ENCODE results near the gene FADD.
A peak's percentile ranks its signal among the peaks of the same experiment; 100 is the strongest.

Gene FADD, protein sequence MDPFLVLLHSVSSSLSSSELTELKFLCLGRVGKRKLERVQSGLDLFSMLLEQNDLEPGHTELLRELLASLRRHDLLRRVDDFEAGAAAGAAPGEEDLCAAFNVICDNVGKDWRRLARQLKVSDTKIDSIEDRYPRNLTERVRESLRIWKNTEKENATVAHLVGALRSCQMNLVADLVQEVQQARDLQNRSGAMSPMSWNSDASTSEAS

DNA sequence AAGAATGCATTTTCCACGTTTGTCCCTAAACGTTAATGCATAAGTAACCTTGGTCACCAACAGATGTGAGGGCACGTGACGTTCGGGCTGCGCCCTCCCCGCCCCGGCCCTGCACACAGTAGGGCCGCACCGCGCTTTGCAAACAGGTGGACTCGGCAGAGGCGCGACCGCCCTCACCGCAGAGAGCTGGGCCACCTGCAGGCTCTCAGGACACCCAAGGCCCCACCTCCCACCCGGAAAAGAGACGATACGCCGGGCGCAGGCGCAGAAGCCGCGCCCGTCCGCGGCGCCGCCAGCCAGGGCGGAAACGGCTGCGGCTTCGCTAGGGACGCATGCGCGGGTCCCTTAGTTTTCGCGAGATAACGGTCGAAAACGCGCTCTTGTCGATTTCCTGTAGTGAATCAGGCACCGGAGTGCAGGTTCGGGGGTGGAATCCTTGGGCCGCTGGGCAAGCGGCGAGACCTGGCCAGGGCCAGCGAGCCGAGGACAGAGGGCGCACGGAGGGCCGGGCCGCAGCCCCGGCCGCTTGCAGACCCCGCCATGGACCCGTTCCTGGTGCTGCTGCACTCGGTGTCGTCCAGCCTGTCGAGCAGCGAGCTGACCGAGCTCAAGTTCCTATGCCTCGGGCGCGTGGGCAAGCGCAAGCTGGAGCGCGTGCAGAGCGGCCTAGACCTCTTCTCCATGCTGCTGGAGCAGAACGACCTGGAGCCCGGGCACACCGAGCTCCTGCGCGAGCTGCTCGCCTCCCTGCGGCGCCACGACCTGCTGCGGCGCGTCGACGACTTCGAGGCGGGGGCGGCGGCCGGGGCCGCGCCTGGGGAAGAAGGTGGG is at the start of gene FADD:
FADD (plus strand) TSS at position 377 of the 831 bp plus-strand sequence; CDS start at position 541, 164 bp downstream.
- peak; percentile 90 for DNase-seq

DNA sequence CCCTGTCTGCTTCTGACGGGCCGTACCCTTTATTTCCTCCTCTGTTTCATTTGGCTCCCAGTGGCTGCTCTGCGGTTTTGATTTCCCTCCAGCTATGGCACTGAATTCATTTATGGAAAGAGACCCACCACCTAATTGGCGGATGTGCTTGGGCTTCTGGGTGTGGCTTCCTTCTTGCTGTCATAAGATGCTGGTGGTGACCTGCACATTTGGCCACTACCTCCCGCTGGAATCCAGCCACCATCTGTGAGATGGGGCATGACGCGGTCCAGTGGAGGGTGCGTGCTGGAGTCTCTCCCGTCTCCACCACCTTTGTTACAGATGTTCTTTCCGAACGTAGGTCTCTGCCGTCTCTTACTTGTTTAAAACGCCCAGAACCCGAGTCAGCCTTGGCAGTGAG is 47.7 kb upstream of the FADD start:
- DNase-seq: no peak

DNA sequence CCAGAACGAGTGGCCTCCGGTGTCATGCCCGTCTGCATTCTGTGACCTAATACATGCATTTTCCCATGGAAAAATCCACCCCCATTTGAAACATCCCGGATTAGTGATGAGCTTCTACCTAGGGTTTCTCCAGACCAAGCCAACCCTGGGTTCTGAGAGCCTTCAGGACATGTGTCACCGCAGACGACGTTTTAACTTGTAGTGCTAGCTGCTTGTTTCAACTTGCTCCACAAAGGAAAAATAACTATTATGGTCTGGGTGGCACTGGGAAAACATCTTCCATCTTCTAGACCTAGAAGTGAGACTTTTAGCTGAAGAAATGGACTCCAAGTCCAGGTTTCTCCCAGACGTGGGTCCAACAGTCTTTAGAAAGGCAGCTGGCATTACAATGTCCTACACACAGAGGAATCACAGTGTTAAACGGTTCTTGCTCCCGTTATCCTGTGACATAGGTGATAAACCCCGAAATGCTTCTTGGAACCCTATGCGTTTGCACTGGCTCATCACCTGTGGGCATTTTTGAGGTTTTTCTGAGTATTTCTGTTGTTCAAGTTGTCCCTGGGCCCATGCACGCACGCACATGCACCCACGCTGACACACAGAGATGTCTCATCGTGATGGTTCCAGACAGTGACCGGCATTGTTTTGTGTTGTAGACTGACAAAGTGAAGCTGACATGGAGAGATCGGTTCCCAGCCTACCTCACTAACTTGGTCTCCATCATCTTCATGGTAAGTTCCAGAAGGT is 46.6 kb upstream of the FADD start:
- no peak for DNase-seq

DNA sequence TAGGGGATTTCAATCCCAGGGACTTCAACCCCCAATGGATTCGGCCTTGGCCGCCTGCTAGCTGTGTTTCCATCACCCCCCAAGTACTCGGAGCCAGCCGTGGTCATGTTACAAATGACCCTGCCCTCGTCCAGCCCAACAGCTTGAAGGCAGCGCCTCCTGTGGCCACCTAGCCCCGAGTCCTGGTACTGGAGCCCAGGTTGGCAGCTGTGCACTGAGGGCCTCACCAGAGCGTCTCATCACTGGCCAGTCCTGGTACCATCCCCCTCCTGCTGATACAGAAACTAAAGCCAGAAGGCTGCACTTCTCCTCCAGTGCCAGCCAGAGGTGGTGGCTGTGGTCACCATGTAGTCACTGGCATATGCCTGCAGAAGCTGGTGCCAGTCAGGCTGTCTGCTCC is 44.9 kb upstream of the FADD start:
- DNase-seq: peak in 1 of 2 experiments; percentile 16

DNA sequence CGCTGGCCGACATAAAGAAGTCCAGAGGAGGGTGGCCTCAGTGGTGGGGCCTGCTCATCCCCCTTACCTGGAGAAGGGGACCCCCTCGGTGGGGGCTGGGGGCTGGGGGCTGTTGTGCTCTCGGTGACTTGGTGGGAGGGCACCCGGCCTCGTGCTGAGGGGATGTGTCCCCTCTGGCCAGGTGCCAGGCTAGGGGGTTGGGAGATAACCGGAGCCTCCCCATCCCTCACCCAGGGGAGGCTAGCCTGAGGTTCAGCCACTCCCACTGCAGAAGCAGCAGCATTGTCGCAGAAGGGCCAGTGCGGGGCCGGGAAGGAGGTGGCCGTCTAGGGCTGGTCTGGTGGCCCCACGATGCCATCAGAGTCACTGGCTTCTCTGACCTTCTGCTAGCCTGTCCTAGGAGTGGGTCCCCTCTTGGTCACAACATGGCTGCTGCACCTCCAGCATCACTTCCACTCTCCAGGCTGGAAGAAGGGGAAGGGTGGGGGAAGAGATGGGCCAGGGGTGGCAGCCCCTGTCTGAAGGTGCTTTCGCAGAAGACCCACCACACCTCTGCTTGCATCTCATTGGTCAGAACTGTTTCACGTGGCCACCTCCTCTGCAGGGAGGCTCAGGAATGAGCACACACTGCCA is 44.2 kb upstream of the FADD start:
- DNase-seq: no peak

DNA sequence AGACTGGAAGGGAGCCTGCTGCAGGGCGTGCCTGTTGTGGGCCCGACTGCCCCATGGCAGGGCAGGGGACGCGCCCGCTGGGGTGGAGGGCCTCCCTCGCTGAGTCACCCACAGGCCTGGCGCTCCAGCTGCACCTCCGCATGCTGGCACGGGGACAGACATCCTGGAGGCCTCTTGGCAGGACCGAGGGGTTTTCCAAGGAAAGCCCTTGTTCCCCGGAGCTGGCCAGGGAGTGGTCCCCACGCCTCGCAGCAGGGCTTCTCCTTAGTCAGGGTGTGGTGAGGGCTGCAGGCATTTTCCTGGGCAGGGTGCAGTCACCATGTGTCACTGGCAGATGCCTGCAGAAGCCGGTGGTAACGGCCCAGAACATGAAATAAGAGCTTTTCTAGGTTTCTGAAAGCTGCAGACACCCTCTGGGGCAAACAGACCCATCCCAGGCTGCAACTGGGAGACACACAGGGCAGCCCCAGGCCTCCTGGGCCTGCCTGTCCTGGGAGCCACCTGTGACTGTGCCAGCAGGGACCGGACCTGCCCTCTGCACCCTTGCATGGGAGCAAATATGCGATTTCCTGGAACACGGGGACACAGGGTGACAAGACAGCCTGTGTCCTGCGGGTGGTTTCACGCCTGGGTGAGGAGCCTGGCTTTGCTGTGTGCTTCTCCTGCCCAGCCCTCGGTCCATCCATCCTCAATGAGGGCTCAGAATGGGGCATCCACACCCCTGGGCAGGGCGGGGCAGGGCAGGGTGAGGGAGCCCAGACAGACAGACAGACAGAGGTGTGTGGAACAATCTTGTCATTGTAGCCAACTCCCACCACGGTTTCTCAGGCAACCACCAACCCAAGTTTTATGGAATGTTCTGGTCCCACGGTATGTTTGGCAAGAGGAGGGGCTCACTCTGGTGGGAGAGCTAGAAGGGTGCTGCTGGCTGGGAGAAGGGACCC is 43.2 kb upstream of the FADD start:
- DNase-seq: peak; percentile 90 to 94

DNA sequence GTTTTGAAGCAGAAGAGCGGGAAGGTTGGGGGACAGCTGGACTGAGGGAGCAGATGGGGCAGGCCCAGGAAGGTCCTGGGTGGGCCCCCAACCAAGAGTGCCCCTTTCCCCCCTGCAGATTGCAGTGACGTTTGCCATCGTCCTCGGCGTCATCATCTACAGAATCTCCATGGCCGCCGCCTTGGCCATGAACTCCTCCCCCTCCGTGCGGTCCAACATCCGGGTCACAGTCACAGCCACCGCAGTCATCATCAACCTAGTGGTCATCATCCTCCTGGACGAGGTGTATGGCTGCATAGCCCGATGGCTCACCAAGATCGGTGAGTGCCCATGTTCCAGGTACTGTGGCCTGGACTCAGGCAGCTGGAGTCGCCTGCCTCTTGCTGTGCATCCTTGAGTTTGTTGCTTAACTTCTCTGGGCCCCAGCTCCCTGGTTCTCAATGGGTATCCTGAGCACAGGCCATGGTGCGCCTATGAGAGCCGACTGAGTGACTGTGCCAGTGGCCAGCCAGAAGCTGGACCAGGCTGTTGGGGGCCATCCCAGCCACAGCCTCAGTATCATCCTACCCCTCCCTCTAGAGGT is 42.0 kb upstream of the FADD start:
- DNase-seq: no peak

DNA sequence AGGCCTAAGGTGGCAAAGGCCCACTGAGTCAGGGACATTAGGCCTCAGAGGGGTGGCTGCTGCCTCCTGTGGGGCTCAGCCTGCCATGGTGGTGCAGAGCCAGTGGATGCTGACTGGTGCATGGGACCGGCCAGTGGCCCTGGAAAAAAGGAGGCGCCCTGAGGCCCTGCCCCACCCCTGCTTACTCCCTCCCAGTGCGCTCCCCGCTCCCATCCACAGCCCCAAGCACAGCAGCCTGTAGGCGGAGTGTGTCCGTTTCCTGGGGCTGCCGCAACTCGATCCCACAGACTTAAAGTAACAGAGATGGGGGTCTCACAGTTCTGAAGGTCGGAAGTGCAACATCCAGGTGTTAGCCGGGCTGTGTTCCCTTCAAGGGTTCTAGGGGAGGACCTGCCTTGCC is 38.4 kb upstream of the FADD start:
- DNase-seq: no peak

DNA sequence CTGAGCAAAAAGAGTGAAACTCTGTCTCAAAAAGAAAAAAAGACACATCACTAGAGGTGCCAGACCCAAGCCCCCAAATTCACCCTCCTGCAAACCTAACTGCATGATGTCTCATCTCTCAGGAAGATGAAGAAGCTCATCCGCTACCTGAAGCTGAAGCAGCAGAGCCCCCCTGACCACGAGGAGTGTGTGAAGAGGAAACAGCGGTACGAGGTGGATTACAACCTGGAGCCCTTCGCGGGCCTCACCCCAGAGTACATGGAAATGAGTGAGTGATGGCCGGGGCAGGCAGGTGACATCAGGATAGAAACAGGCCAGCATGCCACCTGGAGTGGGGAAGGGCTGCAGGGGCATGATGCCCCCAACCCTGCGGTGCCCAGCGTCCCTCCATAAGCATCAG is 36.0 kb upstream of the FADD start:
- no peak for DNase-seq

DNA sequence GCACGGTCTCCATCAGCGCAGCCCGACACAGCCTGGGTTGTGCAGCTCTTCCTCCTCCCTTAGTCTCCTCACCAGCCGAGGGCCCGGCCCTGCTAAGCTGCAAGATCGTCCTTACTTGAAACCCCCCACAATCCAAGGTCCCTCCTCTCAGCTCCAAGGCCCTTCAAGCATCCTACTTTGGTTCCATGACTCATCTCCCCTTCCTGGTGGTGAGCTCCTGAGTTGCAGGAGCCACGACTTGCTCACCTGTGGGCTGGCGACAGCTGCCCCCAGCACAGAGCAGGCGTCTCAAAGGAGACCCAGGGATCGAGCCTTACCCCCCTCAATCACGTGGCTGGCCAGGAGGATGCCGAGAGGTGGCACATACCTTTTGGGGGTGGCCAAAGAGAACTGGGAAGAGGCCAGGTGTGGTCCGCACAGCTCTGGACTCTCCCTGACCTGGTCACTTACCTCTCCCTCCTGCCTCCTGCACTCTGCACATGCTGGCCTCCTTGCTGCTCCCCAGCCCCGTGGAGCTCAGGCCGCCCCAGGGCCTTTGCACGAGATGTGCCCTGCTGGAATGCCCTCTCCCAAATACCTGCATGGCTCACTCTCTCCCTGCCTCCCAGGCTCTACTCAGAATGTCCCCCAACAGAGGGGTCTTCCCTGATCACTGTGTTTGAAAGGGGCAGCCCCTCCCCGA is 35.2 kb upstream of the FADD start:
- DNase-seq: no peak

DNA sequence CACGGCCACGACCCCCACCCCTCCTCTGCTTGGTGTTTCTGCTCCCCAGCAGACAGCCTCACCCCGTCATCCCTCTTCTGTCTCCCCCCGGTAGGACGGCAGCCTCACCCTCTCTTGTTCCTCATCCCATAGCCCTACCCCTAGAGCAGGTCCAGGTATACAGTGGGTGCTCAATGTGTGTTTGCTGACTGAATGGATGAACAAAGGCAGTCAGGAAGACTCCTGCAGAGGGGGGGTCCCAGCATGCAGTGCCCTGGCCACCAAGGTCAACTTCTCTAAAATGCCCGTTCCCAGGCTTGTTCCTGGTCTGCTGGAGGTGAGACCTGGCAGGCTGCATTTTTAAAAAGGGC is 34.7 kb upstream of the FADD start:
- DNase-seq: no peak

DNA sequence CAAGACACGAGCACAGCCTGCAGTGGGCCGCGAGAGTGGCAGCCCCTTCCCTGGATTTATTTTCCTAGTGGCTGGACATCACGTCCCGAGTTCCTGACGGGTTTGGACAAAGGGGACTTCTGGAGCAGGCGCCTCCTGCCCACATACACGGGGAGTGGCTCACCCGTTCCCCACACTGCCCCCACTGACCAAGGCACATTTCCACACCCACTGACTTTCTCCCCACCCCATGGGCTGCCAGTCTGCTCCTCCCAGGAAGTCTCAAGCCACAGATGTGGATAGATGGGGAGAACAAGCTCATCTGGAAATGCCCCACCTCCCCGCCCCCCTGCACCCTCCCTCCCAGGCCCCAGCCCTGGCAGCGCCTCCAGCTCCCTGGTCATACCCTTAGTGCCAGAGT is 34.0 kb upstream of the FADD start:
- DNase-seq: no peak

DNA sequence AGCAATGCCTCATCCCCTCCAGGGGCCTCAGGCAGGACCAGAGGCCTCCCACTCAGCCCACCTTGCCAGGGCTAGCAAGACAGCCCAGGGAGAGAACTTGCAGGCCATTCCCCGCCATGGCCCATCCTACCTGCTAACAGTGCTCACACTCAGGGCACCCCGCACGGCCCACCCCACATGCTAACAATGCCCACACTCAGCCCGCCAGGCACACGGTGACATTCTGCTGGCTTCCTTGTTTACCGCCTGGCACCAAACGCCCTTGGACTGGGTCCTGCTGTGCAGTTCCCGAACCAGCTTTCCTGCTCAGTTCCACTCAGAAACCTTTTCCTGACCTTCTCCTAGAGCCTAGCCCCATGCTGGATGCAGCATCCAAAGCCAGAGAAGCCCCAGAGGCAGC is 33.5 kb upstream of the FADD start:
- DNase-seq: no peak

DNA sequence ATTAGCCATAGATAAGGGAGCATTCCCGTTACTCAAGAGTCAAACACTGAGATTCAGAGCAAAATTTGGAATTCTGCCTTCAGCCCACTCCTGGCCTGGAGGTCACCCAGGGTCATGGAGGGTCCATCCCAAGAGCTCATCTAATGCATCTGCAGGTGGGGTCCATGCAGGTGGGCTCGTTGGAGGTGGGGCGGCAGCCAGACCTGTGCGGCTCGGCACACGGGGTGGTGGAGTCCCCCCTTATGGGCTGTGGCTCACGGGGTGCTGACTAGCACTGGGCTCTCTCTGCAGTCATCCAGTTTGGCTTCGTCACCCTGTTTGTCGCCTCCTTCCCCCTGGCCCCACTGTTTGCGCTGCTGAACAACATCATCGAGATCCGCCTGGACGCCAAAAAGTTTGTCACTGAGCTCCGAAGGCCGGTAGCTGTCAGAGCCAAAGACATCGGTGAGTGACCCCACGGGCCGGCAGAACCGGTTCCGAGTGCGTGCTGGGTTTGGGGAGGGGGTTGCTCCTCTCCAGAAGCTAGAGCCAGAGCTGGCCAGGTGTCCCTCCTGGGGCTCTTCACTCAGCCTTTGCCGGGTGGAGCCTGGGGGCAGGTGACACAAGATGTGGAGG is 32.4 kb upstream of the FADD start:
- DNase-seq: no peak

DNA sequence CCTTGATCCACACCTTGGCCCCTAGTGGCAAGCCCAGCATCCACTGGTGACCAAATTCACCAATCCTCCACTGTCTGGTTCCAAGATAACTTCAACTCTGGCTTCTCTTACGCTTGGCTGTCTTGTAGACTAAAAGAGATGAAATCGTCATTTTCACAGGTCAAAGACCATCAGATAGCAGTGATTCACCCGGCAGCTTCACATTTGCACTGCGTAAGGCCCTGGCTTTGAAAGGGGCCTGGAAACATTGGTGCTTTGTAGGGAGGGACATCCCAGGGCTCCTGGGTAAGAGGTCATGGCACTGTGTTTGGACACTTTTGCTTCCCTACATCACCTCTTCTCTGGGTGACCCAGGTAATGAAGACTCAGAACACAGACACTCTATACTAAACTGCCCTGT is 30.1 kb upstream of the FADD start:
- no peak for DNase-seq

DNA sequence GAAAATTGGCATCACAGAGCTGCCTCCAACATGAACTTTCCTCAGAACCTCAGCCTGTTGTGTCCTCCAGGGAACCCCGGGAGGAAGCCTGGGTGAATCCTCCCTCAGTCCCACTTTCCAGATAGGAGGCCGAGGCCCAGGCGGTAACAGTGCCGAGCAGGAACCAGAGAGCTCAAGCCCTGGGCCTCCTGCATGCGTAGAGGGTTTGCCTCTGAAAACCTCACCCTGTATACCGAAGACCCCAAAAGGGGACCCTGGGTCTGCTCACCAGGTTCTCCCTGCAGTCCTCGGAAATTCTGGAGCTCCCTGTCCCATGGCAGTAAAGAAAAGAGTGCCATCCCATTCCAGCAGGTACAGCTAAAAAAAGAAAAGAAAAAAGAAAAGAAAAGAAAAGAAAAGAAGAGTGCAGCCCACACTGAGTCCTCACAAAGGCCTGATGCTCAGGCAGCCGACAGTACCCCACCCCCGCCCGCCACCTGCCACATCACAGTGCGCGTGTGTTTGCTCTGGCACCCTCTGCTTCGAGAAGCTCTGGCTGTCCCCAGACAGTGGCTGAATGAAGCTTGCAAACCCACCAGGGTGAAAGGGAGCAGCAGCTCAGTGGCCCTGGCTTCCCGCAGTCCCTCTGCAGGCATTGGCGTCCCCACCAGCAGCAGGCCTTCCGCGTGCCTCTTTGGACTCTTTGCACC is 28.4 kb upstream of the FADD start:
- DNase-seq: no peak

DNA sequence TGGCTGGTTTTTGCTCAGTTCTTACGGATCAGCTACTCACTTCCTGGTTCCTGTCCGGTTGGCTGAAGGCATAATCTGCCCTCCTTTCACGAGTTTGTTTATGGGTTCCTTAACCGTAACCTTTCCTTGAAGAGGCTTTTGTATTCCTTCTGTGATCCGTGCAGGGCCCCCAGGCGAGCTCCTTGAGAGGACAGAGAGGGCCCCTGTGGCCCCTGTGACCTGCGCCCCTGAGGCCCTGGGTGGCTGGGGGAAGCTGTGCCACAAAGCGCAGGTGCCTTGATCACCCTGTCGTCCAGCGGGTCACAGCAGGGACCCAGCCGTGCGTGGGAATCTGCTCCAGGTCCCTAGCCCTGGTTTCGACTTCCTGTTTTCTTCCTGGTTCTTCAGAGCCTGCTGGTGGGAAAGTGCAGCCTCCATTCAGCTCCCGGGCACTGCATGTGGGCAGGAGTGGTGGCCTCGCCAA is 27.8 kb upstream of the FADD start:
- no peak for DNase-seq

DNA sequence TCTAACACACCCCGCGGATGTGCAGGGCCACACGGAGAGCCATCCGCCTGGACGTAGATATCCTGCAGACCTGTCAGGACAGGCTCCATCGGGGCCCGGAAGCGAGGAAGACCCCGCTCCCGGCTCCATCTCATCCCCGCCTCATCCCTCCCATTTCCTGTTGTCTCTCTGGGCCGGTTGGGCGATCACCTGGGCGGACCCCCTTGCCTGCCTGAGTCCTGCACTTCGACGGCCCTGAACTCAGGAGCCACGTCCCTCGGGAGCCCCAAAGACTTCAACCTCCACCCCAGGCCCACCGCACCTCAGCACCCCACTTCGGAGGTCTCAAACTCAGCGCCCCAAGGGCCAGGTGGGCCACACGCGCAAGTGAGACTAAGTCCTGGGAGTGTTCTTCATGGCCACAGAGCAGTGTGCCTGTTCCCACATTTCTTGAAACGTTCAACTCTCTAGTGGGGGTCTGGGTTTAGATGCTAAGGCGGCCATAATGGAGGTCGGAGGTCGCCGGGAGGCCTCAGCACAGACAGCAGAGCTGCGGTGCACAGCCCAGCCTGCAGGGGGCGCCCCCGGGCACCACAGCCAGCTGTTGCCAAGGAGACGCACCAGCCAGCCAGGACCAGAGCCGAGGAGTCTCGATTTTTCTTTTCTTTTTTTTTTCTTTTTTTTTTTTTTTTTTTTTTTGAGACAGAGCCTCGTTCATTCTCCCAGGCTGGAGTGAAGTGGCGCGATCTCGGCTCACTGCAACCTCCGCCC is 26.0 kb upstream of the FADD start:
- DNase-seq: peak in 1 of 2 experiments; percentile 32

DNA sequence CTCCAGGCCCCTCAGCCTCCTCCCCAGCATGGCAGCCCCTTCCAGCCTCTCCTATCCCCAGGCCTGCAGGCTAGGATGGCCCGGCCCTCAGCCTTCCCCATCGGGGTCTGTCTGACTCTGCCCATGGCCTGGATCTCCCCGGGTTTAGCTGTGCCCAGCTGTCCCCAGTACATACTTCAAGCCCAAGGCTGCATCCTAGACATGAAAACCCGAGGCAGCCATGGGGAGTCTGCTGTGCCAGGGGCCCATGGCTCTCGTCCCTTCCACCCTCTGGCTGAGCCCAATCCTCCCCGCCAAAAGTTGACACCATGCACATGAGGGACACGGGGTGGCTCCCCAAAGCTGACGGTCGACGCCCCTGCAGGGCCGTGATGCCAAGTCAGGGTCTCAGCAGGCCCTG is 22.2 kb upstream of the FADD start:
- DNase-seq: no peak
